Sciatic nerve (tissue), 2 donors: ENCODE measurements around the gene CCDC181. TPM values are rescaled to one million over a fixed set of nuclear protein-coding genes. Genes with fewer than 3 reads are reported as not detected.

Source experiments
- ATAC-seq: fragments of 200-7000 bp; cut with Tn5 transposase; one replicate; pipeline ENCODE4 v1.9.1; 2020; ENCODE audit warnings: mild to moderate bottlenecking, moderate library complexity
- DNase-seq: peaks from one replicate; pipeline ENCODE4 v3.0.0-alpha.2; 2020; ENCODE audit warnings: low spot score
- intact Hi-C: fragments of 100-400 bp; cut with DNase I; formaldehyde crosslinking; loops from one replicate; pipeline ENCODE4 v1.14.2; 2022
- total RNA-seq: library from RNA; stranded (reverse); fragmentation: NEBNext Ultra II Directional; extraction: Animal tissue kit (Norgen Biotek cat#: 25700); gene quantifications from one replicate; pipeline ENCODE4 v1.2.1, GENCODE V29; 2021
- donor health status: DM: no; HTN: no; CAD: no.
- donor health status: DM: no; HTN: no; CAD: no.

The CCDC181 gene
- total RNA-seq, 1 donor from 2014 or later = 2.1 TPM

DNA sequence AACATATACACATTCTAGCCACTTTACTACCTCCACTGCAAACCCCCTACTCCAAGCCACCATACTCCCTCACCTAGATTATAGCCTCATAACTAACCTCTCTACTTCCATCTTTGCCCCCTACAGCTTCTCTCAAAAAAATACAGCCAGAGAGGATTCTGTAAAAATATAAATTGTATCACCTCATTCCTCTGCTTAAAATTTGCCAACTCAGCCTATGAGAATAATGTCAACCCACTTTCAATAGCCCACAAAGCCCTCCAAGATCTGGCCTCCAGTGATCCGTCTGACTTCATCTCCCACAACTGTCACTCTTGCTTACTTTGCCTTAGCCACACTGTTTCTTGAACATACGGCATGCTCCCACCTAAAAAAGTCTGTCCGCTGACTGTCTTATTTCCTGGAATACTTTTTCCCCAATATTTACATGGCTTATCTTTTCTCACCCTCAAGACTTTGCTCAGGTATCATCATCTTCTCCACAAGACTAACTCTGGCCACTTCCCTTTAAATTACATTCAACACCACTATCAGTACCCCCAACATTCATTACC, 81.2 kb downstream of the CCDC181 start:
- no peak for DNase-seq
- intact Hi-C loops = loop anchor here (10.0 kb wide), 1 partner anchor 741 kb away; no protein-coding TSS in a partner anchor
- ATAC-seq = no peak

- ATAC-seq = no peak
- intact Hi-C loops = loop anchor here (10.0 kb wide), 1 partner anchor 741 kb away; no protein-coding TSS in a partner anchor
Measured at GRCh38 chr1:169345511-169345910, 81.8 kb downstream of the CCDC181 start.

More at GRCh38 chr1:169345511-169345910, 81.8 kb downstream of the CCDC181 start:
- no peak for DNase-seq

Other genes with a start within 250 kb of the CCDC181 start
- gene NME7, start 59.7 kb downstream of the CCDC181 start, total RNA-seq = 15.9 TPM
- 28.1 TPM for gene BLZF1, start 59.3 kb downstream of the CCDC181 start, total RNA-seq
- 7.0 TPM for gene SLC19A2, start 58.5 kb upstream of the CCDC181 start, total RNA-seq
- gene F5, start 159.0 kb upstream of the CCDC181 start, total RNA-seq = 1.8 TPM
- 21.0 TPM for gene SELP, start 202.7 kb upstream of the CCDC181 start, total RNA-seq